GM23338 (cell line): ENCODE results near the gene MYH14. TPM values are rescaled to one million over a fixed set of nuclear protein-coding genes. Genes with fewer than 3 reads are reported as not detected.
"Not testable (repeated sequence)": the region's sequence is repeated elsewhere in the genome, so short reads cannot be mapped to it uniquely, and the experiment has no call there.

Experiments used
- ATAC-seq: fragments of 200-7000 bp; cut with Tn5 transposase; 3 replicates; pipeline ENCODE4 v1.9.1; 2020
- DNase-seq: peaks from one replicate; pipeline ENCODE4 v3.0.0-alpha.2; 2015; ENCODE audit warnings: low spot score
- H2AFZ ChIP-seq: fragments of 200-600 bp; sonication (generic); 2 replicates; pipeline ENCODE4 v1.8.0; 2016; ENCODE audit warnings: antibody characterized with exemption, mild to moderate bottlenecking, moderate library complexity
- H3F3A ChIP-seq: fragments of 200-600 bp; sonication (generic); replicated peaks from 2 replicates; pipeline ENCODE4 v1.8.0; 2017; ENCODE audit warnings: antibody characterized with exemption, mixed run types, low read depth
- H3K27ac ChIP-seq: fragments of 200-600 bp; sonication (generic); 2 replicates; pipeline ENCODE4 v1.6.1; 2016; ENCODE audit warnings: low read depth
- H3K27me3 ChIP-seq: fragments of 200-600 bp; sonication (generic); 2 replicates; pipeline ENCODE4 v1.8.0; 2016; ENCODE audit warnings: mild to moderate bottlenecking, mixed run types, moderate library complexity; ENCODE audit not compliant: insufficient read depth
- H3K36me3 ChIP-seq: fragments of 200-600 bp; sonication (generic); 2 replicates; pipeline ENCODE4 v1.8.0; 2016; ENCODE audit warnings: mild to moderate bottlenecking; ENCODE audit not compliant: insufficient read depth
- H3K4me1 ChIP-seq: fragments of 200-600 bp; sonication (generic); 2 replicates; pipeline ENCODE4 v1.8.0; 2016; ENCODE audit warnings: mild to moderate bottlenecking, moderate library complexity; ENCODE audit not compliant: insufficient read depth
- H3K4me2 ChIP-seq: fragments of 200-600 bp; sonication (generic); 2 replicates; pipeline ENCODE4 v1.7.1; 2017; ENCODE audit warnings: mixed run types
- H3K4me3 ChIP-seq: fragments of 200-600 bp; sonication (generic); 2 replicates; pipeline ENCODE4 v1.6.1; 2016; ENCODE audit warnings: mixed run types
- H3K79me2 ChIP-seq: fragments of 200-600 bp; sonication (generic); replicated peaks from 2 replicates; pipeline ENCODE4 v1.8.0; 2017; ENCODE audit warnings: mild to moderate bottlenecking; ENCODE audit not compliant: insufficient read depth
- H3K9me2 ChIP-seq: fragments of 200-600 bp; sonication (generic); 2 replicates; pipeline ENCODE4 v1.8.0; 2017; ENCODE audit not compliant: insufficient read depth
- H4K20me1 ChIP-seq: fragments of 200-600 bp; sonication (generic); replicated peaks from 2 replicates; pipeline ENCODE4 v1.8.0; 2017; ENCODE audit warnings: mild to moderate bottlenecking; ENCODE audit not compliant: insufficient read depth
- H3K27ac Mint-ChIP-seq: 2 replicates; pipeline ENCODE4 v1.8.0; 2020; ENCODE audit warnings: inconsistent platforms, mild to moderate bottlenecking, moderate library complexity, mixed read lengths
- H3K27me3 Mint-ChIP-seq: 3 replicates; pipeline ENCODE4 v1.8.0; 2022; ENCODE audit warnings: low read depth, mild to moderate bottlenecking, moderate library complexity, mixed read lengths, inconsistent platforms; ENCODE audit not compliant: insufficient read depth, poor library complexity
- H3K36me3 Mint-ChIP-seq: 3 replicates; pipeline ENCODE4 v1.8.0; 2021; ENCODE audit warnings: low read depth, mild to moderate bottlenecking, inconsistent platforms, moderate library complexity, mixed read lengths
- H3K4me1 Mint-ChIP-seq: 3 replicates; pipeline ENCODE4 v1.8.0; 2020; ENCODE audit warnings: mild to moderate bottlenecking, inconsistent platforms, mixed read lengths
- H3K4me3 Mint-ChIP-seq: 3 replicates; pipeline ENCODE4 v1.8.0; 2021; ENCODE audit warnings: moderate library complexity, mild to moderate bottlenecking, inconsistent platforms, mixed read lengths
- H3K9me3 Mint-ChIP-seq: 3 replicates; pipeline ENCODE4 v1.8.0; 2020; ENCODE audit warnings: moderate library complexity, mild to moderate bottlenecking, inconsistent platforms, mixed read lengths
- ETS1 ChIP-seq: IDR thresholded peaks from 2 replicates; pipeline ENCODE4 v1.6.1; 2016; ENCODE audit warnings: antibody characterized with exemption
- JUNB ChIP-seq: IDR thresholded peaks from one replicate; pipeline ENCODE4 v1.6.1; 2016; ENCODE audit warnings: antibody characterized with exemption; ENCODE audit not compliant: unreplicated experiment
- POLR2AphosphoS5 ChIP-seq: IDR thresholded peaks from 2 replicates; pipeline ENCODE4 v1.6.1; 2016; ENCODE audit warnings: antibody characterized with exemption, low read depth
- STAT1 ChIP-seq: IDR thresholded peaks from one replicate; pipeline ENCODE4 v1.6.1; 2016; ENCODE audit warnings: antibody characterized with exemption; ENCODE audit not compliant: unreplicated experiment
- polyA plus RNA-seq: library from polyadenylated mRNA; unstranded; fragments of >200 nt; fragmentation: Nextera tagmentation; extraction: Ambion mirVana; gene quantifications from 2 replicates; pipeline ENCODE4 v1.2.1, GENCODE V29; 2016
- total RNA-seq: library from RNA; depleted of rRNA; stranded (reverse); fragments of >200 nt; shearing (Covaris generic); gene quantifications from 2 replicates; pipeline ENCODE4 v1.2.3, GENCODE V29; 2014
- TF ChIP-seq, protein P1 (sequence below), 2 experiments: fragments of 200-600 bp in 1 of 2; sonication (generic) in 1 of 2; conservative IDR thresholded peaks; 2 replicates each; pipeline versions ENCODE4 v1.5.1 to v1.6.1; 2016 to 2017; ENCODE audit warnings: antibody characterized with exemption in 2 of 2, low read depth in 2 of 2, mild to moderate bottlenecking in 2 of 2, moderate library complexity in 1 of 2

The MYH14 gene
- total and polyA plus RNA-seq, 2 experiments from 2014 or later = 25.5 to 27.5 TPM

- H3K9me2 ChIP-seq = no peaks in the 10 kb centered on the region
- no peak overlapping the region for H3K4me2 ChIP-seq
- H3K4me3 ChIP-seq = no peak overlapping the region
- no peaks in the 10 kb centered on the region; the same call in 1 of the 2 replicates for H3K36me3 ChIP-seq
- H3K79me2 ChIP-seq = no peaks in the 10 kb centered on the region
- Mint-ChIP-seq H3K4me3 (no peak overlapping the region), H3K27ac (no peak overlapping the region), H3K36me3 (peaks cover 32% of the 10 kb centered on the region), H3K27me3 (peaks cover 6% of the 10 kb centered on the region), H3K4me1 (no peaks in the 10 kb centered on the region), H3K9me3 (peaks cover 97% of the 10 kb centered on the region)
- DNase-seq (no peak), ATAC-seq (no peak)
- TF ChIP-seq POLR2AphosphoS5 (no peak), ETS1 (no peak), JUNB (no peak)
- no peaks in the 10 kb centered on the region for H3K27me3 ChIP-seq
- no peaks in the 10 kb centered on the region for H3F3A ChIP-seq
- H2AFZ ChIP-seq = no peak overlapping the region
- no peaks in the 10 kb centered on the region for H3K4me1 ChIP-seq
- H4K20me1 ChIP-seq = no peaks in the 10 kb centered on the region
- no peak overlapping the region for H3K27ac ChIP-seq
Measured at GRCh38 chr19:50344661-50345318, 141.4 kb downstream of the MYH14 start.

- not testable (repeated sequence) for H2AFZ ChIP-seq, H3K4me3 Mint-ChIP-seq, H3K27me3 Mint-ChIP-seq, H3K4me1 ChIP-seq, H3K79me2 ChIP-seq, H3K9me2 ChIP-seq, ATAC-seq, H3K36me3 ChIP-seq, H3K4me3 ChIP-seq, H3K27ac Mint-ChIP-seq, H3K27ac ChIP-seq, H3K27me3 ChIP-seq, H3K4me2 ChIP-seq, H3F3A ChIP-seq, H3K4me1 Mint-ChIP-seq, H4K20me1 ChIP-seq, DNase-seq
- Mint-ChIP-seq H3K36me3 (peaks cover 40% of the 10 kb centered on the region), H3K9me3 (peaks cover 98% of the 10 kb centered on the region)
Measured at GRCh38 chr19:50347089-50347581, 143.7 kb downstream of the MYH14 start.

DNA sequence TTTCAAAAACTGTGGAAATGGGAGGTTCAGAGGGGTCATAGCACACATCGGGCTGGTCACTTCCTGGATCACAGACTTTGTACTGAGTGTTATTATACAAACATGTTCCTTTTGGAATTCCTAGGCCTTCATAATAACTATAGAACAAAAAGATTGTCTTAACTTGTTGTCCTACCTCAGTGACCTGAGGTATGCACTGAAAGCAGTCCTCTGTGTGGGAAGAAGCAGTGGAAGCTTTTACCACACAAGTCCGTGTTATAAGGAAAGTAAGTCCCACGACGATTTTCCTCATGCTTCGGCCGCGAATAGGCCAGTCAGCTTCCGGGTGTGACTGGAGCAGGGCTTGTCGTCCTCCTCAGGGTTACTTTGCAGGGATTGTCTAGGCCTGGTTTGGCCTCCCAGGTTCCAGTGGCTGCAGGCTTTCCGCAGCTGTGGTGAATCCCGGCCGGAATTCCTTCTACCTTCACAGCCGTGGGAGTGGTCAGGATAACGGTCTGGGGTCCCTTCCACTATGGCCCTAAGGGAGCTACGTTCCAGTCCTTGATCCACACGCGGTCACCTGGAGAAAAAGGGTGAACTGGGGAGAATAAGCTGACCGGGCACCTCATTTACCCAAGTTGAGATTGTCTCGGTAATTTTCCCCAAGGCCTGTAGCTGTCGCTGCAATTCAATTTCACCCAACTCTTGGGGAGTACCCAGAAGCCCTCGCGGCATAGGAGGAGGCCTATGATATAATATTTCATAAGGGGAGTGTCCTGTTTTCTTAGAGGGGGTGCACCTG, 146.0 kb downstream of the MYH14 start:
- H3K9me3 Mint-ChIP-seq = peaks cover 99% of the 10 kb centered on the region
- Histone ChIP-seq H3K27ac (no peak overlapping the region), H3K79me2 (no peaks in the 10 kb centered on the region), H3F3A (no peaks in the 10 kb centered on the region), H3K36me3 (no peaks in the 10 kb centered on the region), H2AFZ (no peak overlapping the region), H3K9me2 (no peaks in the 10 kb centered on the region), H3K4me2 (no peak overlapping the region), H3K4me1 (no peaks in the 10 kb centered on the region), H4K20me1 (no peaks in the 10 kb centered on the region; the same call in 1 of the 2 replicates), H3K4me3 (no peak overlapping the region), H3K27me3 (no peaks in the 10 kb centered on the region)
- no peak overlapping the region for H3K27ac Mint-ChIP-seq
- DNase-seq = peak; percentile 35
- no peak for ATAC-seq
- H3K4me3 Mint-ChIP-seq = no peak overlapping the region
- H3K4me1 Mint-ChIP-seq = no peaks in the 10 kb centered on the region
- H3K36me3 Mint-ChIP-seq = peaks cover 40% of the 10 kb centered on the region
- TF ChIP-seq, protein P1, sequence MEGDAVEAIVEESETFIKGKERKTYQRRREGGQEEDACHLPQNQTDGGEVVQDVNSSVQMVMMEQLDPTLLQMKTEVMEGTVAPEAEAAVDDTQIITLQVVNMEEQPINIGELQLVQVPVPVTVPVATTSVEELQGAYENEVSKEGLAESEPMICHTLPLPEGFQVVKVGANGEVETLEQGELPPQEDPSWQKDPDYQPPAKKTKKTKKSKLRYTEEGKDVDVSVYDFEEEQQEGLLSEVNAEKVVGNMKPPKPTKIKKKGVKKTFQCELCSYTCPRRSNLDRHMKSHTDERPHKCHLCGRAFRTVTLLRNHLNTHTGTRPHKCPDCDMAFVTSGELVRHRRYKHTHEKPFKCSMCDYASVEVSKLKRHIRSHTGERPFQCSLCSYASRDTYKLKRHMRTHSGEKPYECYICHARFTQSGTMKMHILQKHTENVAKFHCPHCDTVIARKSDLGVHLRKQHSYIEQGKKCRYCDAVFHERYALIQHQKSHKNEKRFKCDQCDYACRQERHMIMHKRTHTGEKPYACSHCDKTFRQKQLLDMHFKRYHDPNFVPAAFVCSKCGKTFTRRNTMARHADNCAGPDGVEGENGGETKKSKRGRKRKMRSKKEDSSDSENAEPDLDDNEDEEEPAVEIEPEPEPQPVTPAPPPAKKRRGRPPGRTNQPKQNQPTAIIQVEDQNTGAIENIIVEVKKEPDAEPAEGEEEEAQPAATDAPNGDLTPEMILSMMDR (conservative IDR thresholded peaks at IDR 0.05; ENCODE audit: low read depth in 2 of 2) = peak in 1 of 2 experiments; percentile 31; a peak in 2 of 4 replicates
- TF ChIP-seq STAT1 = no peak
- peaks cover 3% of the 10 kb centered on the region for H3K27me3 Mint-ChIP-seq
